ENCODE measurements around the gene CALCOCO1. TPM values are rescaled to one million over a fixed set of nuclear protein-coding genes. Genes with fewer than 3 reads are reported as not detected.

The CALCOCO1 gene
- total RNA-seq, 1 donor from 2014 or later, result 35.3 TPM

- FAIRE-seq, result no peak
These were observed 28.2 kb upstream of the CALCOCO1 start for GRCh38 chr12:53755451-53755891.

DNA sequence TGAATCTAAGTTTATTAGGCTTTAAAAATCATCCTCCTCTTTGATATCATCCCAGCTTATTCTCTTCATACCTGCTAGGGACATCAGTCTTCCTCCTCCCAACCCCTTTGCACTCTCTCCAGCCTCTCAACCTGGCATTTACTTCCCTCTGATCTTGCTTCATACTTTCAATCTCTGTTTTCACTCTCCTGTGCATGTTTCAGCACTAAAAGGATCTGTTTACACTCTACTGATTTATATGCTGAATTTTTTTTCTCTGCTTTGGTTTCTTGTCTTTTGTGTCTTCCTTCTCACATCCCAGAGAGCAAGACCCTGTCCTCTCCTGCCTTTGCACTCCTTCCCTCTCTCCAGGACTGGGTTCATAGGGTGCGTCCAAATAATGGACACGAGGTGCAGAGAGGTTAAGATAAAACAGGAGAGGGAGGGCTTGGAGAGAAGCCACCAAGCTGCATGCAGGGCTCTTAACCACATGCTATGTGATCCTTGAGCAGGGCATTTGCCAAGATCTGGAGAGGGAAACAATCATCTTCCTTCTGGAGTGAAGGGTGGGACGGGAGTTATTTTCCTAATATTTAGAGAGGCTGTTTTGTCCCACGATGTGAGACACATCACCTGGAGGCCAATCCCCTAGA lies 27.5 kb upstream of the CALCOCO1 start:
- no peak for TF ChIP-seq CTCF (IDR thresholded peaks at IDR 0.05; ENCODE audit: insufficient read depth, low read length, severe bottlenecking)
- H3K4me3 ChIP-seq (ENCODE audit: low read depth, low read length), result no peak overlapping the region
- no peaks in the 10 kb centered on the region for H3K36me3 ChIP-seq (ENCODE audit: control insufficient read depth, insufficient read depth, low read length)
- FAIRE-seq, result no peak
- H3K27me3 ChIP-seq (ENCODE audit: control insufficient read depth, insufficient read depth, low read length), result peaks cover 57% of the 10 kb centered on the region
- no peak for DNase-seq (ENCODE audit: low read depth)

More at GRCh38 chr12:53755451-53755891, 28.2 kb upstream of the CALCOCO1 start:
- no peak overlapping the region for H3K4me3 ChIP-seq (ENCODE audit: low read depth, low read length)
- no peak for DNase-seq (ENCODE audit: low read depth)
- peaks cover 52% of the 10 kb centered on the region for H3K27me3 ChIP-seq (ENCODE audit: control insufficient read depth, insufficient read depth, low read length)
- no peak for TF ChIP-seq CTCF (IDR thresholded peaks at IDR 0.05; ENCODE audit: insufficient read depth, low read length, severe bottlenecking)
- no peaks in the 10 kb centered on the region for H3K36me3 ChIP-seq (ENCODE audit: control insufficient read depth, insufficient read depth, low read length)

DNA sequence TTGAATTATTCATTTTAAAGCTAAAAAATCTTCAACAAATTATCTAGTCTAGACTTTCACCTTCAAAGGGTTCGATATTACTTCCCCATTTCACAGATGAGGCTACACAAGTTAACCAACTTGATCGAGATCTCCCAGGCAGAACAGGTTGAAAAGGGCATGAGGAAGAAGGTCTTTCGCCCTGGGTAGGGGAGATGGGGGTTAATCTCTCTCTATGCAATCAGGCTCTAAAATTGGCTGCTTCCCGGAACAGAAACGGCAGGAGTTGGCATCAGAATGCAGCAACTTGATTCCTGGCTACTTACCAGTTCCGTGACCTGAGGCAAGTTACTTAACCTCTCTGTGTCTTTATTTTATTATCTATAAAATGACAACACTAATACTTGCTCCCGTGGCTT lies 26.9 kb upstream of the CALCOCO1 start:
- DNase-seq (ENCODE audit: low read depth) (no peak), FAIRE-seq (no peak)
- Histone ChIP-seq H3K36me3 (ENCODE audit: control insufficient read depth, insufficient read depth, low read length) (no peaks in the 10 kb centered on the region), H3K4me3 (ENCODE audit: low read depth, low read length) (no peak overlapping the region), H3K27me3 (ENCODE audit: control insufficient read depth, insufficient read depth, low read length) (peaks cover 58% of the 10 kb centered on the region)
- no peak for TF ChIP-seq CTCF (IDR thresholded peaks at IDR 0.05; ENCODE audit: insufficient read depth, low read length, severe bottlenecking)

DNA sequence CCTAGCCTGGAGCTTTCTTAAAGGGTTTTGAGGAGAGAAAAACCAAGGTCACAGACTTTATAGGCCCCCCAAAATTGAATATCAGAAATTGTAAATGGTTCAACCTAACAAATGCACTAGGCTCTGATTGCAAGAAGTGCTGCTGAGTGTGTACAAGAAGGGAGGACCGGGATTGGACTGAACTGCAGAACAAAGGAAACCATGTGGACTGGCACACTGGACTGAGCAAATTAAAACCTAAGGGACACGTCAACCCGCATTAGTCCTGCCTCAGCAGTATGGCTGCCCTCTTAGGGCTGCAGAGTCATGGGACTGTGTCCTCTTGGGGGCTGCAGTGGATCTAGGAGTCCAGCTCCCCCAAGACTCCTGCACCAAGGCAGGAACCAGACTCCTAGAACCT lies 25.4 kb upstream of the CALCOCO1 start:
- TF ChIP-seq CTCF (IDR thresholded peaks at IDR 0.05; ENCODE audit: insufficient read depth, low read length, severe bottlenecking), result no peak
- no peaks in the 10 kb centered on the region for H3K36me3 ChIP-seq (ENCODE audit: control insufficient read depth, insufficient read depth, low read length)
- no peak overlapping the region for H3K4me3 ChIP-seq (ENCODE audit: low read depth, low read length)
- peaks cover 56% of the 10 kb centered on the region for H3K27me3 ChIP-seq (ENCODE audit: control insufficient read depth, insufficient read depth, low read length)
- DNase-seq (ENCODE audit: low read depth) (no peak), FAIRE-seq (no peak)

DNA sequence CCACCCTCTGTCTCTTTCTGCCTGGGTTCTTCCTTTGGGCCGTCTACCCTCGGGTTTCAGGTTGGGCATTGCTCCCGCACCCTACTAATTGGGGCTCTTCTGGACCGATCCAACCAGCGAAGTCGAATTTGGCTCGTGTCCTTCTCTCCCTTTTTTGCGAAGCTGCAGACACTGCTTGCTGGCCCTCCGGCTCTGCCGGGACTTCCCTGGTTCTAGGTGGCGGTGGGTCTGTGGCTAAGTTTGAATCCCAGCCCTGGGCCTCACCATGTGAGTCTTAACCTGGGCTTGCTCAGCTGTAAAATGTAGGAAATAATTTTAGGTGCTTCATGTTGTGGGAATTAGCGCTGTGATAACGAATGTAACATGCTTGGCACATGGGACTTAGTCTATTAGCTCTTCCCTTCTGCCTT lies 24.9 kb upstream of the CALCOCO1 start:
- H3K36me3 ChIP-seq (ENCODE audit: control insufficient read depth, insufficient read depth, low read length), result no peaks in the 10 kb centered on the region
- TF ChIP-seq CTCF (IDR thresholded peaks at IDR 0.05; ENCODE audit: insufficient read depth, low read length, severe bottlenecking), result no peak
- FAIRE-seq (no peak), DNase-seq (ENCODE audit: low read depth) (no peak)
- no peak overlapping the region for H3K4me3 ChIP-seq (ENCODE audit: low read depth, low read length)
- peaks cover 56% of the 10 kb centered on the region for H3K27me3 ChIP-seq (ENCODE audit: control insufficient read depth, insufficient read depth, low read length)
